Limb (tissue), 2 donors: Measurements from ENCODE around the gene RPL39L.
A peak's percentile ranks its signal among the peaks of the same experiment; 100 is the strongest.
"Not testable (repeated sequence)": the region's sequence is repeated elsewhere in the genome, so short reads cannot be mapped to it uniquely, and the experiment has no call there.

Source experiments
- DNase-seq, 2 donors: peaks; one replicate each; pipeline ENCODE4 v3.0.0-alpha.2; 2016; ENCODE audit errors: extremely low spot score in 2 of 2

The RPL39L gene

DNA sequence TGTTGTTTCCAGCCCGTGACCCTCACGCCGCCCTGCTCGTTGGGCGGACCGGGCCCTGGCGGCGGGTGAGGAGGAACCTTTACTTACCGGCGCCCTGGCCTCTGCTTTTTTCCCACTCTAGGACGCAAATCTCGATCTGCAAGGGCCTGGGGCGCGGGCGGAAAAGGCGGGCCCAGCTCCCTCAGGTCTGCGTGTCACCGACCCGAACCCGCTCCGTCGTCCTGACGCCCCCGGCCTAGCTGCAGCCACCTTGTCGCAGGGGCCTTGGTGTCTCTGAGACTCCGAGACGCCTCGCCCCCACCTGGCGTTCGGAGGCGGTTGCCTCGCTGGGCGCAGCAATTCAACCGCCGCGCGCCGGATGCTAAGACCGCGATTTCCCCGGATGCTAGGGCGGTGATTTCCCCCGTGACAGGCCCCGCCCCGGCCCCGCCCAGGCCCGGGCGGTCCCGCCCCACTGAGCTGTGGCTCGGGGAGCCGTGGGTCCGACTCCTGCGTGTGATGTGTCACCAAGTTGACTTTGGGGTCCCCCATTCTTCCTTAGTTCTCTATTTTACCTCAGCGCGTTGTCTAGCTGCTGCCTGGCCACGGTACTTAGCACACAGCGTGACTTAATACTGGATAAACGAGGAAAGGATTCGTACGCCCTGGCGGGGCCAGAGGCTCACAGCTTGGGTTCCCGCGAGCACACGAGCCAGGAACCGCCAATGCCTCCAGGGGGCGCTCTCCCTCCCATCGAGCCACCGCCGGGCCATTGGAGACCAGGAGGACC, at the start of gene RPL39L:
RPL39L (minus strand) TSS at position 371 of the 769 bp plus-strand sequence. CDS start 18,196 bp downstream, outside the sequence.
- DNase-seq = peak; percentile 85 to 90

DNA sequence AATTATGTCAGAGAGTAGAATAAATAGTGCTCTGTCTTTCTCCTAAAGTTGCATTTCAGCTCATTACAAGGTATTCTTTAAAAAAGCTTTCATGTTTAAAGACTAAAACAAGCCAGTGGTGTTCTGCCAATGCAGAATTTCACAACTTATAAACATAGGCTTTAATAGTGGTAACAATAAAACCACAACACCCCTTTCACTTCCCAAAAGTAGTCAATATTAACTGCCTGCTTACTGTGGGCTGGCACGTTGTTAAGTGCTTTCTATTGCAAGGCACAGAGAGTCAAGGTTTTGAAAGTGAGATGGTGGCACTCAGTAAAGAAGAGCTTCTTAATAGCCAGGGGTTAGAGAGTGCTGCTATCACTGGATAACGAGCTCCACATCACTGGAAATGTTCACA, 49.6 kb upstream of the RPL39L start:
- DNase-seq = no peak

DNA sequence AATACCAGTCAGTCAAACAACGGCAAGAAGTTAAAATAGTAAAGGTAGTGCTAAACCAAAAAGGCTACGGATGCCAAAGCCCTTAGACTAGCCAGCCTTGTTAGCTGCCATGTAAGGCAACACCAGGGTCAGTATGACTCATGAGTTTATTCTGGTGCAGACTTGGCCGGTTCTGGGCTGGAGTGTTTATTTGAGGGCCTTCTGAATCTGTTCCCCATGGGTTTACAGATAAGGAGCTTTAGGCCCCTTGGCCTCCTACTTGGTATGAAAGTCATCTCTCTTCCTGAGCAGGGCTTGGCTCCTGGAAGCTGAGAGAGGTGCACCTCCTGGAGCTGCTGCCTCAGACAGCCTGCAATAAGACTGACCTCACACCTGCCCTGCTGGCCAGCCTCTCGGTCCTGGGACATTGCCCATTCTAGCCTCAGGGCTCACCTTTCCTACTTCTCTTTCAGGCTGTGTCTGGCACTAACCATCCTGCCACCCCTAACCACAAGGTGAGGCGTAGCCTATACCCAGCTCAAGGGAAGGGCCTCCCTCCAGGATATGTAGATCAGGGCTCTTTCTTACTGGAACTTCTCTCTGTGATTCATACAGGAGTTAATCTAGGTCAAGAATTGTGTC, 47.6 kb upstream of the RPL39L start:
- no peak for DNase-seq

DNA sequence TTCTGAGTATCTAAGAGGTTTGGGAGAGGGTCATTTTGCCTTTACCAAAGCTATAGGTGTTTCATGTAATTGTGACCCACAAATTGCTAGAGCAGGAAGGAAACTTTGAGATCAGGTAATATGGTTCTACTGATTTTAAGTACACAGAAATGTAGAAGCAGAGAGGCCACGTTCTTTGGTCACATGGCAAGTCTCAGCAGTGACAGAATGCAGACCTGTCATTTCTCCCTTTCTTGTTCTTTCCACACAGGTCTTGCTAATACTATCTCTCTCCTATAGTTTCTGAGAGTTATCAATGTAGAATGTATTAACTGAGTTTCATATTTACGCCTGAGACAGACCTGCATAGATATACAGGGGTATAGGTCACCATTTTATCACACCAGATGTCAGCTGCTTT, 47.1 kb upstream of the RPL39L start:
- no peak for DNase-seq

DNA sequence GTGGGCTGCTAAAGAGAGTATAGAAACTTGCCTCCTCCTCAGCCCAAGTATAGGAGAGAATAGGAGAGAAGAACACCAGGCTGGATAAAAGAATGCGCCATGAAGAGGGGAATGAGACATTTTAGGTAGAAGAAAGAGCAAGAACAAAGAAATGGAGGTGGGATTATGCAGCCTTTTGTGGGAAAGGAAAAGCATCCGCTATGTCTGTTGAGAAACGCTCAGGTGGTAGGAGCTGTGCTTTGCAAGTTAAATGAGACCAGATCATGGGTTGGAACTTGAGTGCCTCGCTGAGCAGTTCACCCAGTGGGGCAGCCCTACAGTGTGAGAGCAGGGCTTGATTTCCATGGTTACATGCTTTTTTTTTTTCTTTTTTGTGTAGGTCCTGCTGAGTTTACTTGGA, 46.5 kb upstream of the RPL39L start:
- no peak for DNase-seq

DNA sequence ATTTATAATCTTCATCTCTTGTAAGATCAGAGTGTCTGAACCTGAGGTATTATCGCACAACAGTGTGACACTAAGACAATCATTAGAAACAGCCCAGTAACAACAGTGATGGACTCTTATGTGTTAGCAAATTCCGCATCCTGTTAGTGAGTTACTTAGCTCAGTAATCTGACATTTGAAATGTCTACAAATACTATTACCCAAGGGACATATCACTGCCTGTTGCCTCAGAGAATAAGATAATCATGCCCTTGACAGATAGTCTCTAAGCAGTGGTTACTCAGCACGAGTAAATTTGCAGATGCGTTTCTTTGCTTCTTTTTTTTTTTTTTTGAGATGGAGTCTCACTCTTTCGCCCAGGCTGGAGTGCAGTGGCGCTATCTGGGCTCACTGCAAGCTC, 44.6 kb upstream of the RPL39L start:
- DNase-seq = no peak

DNA sequence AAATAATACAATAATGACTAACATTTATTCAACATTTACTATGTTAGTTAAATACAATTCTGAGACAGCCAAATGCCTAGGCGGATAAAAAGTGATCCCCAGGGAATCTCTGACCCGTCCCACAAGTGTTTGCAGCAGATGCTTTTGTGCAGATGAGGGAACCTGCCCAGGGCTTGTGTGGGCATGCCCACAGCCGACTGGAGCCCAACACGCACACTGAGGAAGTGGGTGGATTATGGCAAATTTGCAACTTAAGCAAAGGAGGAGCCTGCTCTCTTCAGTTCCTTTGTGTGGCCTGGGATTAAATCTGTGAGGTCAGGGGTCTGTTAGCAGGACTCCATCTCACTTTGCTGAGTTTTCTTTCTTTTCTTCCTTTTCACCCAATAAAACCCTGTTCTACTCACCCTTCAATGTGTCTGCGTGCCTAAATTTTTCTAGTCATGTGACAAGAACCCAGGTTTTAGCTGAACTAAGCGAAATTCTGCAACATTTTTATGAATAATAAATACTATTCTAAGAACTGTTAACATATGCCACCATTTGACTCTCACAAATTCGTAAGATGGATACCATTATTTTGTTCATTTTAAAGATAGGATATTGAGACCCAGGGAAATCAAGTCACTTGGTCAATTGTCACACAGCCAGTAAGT, 44.0 kb upstream of the RPL39L start:
- DNase-seq = no peak

DNA sequence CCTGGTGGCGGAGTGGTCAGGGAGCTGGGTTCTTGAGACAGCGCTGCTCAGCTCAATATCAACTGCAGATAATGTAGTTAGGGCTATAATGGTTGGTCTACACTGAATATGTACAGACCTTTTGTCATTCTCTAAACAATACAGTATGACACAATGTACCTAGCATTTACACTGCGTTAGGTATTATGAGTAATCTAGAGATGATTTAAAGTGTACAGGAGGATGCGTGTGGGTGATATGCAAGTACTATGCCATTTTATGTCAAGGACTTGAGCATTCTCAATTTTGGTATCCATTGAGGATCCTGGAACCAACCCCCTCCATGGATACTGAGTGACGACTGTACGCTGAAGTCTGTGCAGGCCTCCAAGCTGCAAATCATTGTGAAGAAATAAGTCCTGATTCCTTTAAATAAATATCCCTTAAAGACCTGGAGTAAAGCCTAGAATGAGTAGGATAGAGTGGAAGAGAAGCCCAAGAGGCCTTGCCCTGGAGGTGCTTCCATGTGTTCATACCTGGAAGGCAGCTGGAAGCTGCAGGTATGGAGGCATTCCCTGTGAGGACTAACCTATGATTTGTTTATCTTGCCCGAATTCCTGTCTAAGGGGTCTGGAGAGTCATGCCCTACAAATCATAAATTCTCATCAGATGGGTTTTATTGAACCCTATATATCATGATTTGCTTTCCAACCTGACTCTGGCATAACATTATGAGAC, 42.3 kb upstream of the RPL39L start:
- DNase-seq = no peak

DNA sequence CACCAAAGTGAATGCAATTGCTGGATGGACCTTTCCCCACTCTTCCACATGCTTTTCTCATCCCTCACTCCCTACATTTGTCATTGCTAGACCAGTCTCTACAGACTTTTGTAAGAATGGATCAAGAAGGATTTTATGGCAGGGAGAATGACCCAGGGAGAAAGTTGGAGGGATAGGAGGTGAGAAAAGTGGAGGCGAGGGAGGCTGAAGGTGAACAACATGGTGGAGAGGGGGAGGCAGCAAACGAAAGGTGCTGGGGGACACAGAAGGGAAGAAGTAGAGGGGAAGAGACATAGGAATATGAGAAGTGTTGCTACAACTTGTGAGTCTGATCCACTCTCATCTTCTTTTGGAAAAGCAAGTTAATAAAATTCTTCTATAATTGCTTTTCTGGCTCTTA, 33.6 kb upstream of the RPL39L start:
- no peak for DNase-seq

DNA sequence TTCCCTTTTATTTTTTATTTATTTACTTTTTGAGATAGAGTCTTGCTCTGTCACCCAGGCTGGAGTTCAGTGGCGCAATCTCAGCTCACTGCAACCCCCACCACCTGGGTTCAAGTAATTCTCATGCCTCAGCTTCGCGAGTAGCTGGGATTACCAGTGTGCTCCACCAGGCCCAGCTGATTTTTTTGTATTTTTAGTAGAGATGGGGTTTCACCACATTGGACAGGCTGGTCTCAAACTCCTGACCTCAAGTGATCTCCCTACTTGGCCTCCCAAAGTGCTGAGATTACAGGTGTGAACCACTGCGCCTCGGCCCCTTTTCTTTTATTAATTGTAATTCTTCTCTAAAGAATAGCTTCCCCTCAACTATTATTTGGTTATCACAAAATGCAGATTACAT, 31.6 kb upstream of the RPL39L start:
- DNase-seq = not testable (repeated sequence)

DNA sequence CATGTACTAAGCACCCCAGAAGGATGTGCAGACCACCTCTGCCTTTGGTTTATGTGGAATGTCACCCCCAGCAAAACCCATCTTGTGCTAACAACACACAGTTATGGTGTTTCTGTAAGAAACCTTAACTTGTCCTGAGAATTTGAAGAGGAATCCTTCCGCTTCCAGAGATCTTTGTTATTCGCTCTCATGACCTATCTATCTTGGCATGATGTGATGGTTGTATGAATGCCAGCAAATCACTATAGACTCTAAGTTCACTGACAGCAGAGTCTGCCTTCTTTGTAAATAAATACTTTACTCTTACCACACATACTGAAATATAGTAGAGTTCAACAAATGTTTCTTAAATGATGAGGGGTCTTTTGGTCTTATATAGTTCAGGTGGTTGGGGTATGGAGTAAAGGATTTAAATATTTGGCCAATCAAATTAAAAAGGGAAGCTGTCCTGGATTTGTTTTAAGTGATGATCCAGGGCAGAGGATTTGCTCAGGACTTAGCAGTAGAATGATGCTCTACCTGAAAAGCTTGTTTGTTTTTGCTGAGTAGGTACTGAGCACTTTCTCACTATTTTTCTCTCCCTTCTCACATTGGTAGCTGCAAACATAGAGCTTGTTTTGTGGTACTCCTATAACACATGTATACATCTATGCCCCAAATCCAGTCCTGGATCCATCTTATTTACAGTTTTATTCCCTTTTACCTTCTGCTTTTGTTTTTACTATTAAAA, 30.1 kb upstream of the RPL39L start:
- DNase-seq = no peak

DNA sequence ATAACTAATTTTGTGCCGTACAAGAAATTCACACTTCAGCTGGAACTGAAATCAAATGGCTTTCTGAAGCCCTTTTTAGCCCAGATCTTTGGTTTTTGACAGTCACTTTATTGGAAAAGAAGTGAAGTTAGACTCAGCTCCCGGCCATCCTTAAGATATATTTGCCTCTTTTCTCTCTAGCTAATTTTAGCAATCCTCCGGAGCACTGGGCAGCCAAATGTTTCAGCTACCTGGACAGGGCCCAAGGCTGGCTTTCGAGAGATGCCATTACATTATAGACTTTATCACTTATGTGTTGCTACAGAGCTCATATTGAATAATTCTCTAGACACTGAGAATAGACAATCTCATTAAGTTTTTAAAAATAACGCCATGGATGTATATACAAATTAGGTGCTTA, 28.5 kb upstream of the RPL39L start:
- no peak for DNase-seq

DNA sequence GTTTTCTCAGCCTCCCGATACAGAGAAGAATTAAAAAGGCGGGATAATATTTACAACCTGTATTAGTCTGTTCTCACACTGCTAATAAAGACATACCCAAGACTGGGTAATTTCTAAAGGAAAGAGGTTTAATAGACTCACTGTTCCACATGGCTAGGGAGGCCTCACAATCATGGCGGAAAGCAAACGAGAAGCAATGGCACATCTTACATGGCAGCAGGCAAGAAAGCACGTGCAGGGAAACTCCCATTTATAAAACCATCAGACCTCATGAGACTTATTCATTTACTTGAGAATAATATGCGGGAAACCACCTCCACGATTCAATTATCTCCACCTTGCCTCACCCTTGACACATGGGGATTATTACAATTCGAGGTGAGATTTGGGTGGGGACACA, 27.5 kb upstream of the RPL39L start:
- no peak for DNase-seq

DNA sequence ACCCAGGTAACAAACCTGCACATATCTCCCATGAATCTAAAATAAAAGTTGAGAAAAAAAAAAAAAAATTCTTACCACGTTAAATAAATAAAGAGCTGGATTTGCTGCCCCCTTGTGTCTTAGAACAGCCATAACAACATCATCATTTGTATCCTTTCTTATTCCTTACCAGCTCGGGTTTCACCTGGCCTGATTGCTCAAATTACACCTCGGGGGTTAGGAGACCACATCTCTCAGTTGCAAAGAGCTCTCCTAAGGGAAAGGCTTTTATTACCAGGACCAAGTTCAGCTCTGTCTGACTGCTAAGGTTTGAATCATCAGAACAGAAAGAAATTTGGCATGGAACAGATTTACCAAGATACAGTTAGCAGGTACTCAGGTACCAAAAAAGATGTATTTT, 25.8 kb upstream of the RPL39L start:
- peak; percentile 33 to 56 for DNase-seq

DNA sequence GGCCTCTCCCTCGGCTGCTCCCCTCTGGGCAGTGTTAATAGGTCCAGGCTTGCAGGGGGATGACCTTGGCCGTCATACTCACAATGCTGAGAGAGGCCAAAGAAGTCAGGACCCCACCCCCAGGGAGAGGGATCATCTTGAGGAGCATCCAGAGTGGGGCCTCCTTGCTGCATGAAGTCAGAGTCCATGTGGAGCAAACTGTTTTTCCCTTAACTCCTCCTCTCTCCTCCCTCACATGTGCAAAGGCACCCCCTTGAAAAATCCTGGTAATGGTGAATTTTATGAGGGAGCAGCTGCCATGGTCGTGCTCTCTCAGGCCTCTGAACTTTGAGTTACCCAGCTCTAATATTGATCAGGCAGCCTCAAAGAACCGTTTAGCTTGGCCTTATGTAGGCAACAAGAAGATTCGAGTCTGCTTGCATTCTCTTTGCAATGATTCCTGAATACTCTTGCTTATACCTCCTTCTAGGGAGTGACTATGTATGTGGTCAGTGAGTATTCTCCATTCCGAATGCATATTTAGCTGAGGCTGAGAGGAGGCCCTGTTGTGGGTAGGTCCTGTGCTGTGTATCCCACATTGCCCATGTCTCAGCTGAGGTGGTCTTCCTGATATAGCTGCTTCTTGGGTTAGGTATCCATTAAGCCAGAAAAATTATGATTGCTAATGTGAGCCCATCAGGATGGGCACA, 23.1 kb upstream of the RPL39L start:
- DNase-seq = no peak

DNA sequence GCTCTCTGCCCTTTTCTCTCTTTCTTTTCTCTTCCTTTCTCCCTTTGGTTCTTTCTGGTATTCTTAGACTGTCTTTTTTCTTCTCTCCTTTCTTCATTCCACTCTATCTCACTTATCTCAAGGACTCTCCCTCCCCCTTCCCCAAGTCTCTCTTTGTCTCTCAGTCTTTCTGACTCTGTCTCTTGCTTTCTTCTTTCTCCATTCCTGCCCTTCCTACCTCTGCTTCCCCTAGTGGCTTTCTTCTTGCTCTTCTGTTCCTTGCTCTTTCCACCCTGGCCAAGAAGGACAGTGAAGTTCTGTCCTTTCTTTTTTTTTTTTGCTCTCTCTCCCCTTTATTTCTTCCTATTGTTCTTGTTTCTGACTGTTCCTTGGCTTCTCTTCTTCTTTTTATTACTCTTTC, 22.3 kb upstream of the RPL39L start:
- DNase-seq = no peak

DNA sequence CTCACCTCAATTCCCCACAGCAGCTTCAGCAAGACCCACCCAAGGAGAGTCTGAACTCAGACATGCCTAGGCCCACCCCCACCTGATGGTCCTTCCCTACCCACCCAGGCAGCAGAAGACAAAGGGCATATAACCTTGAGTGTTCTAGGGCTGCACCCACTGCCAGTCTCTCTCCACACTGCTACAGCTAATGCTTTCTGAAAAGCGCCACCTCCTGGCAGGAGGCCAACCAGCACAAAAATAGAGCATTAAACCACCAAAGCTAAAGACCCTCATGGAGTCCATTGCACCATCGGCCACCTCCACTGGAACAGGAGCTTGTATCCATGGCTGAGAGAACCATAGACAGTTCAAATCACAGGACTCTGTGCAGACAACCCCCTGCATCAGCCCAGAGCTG, 11.3 kb upstream of the RPL39L start:
- no peak for DNase-seq

DNA sequence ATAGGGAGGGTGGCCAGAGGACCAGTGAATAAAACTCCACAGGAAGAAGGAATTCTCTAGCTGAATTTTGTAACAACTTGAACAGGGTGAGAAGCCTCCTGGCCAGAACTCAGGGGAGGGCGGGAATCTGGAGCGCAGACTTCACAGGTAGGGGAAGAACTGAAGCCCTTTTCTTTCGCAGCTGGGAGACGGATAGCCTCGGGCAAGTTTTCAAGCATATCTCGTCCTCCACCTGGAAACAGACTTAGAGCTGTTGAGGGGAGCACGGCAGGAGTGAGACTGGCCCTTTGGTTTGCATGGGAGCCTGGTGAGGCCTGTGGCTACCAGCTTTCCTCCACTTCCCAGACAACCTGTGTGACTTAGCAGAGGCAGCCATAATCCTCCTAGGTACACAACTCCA, 10.9 kb upstream of the RPL39L start:
- no peak for DNase-seq

DNA sequence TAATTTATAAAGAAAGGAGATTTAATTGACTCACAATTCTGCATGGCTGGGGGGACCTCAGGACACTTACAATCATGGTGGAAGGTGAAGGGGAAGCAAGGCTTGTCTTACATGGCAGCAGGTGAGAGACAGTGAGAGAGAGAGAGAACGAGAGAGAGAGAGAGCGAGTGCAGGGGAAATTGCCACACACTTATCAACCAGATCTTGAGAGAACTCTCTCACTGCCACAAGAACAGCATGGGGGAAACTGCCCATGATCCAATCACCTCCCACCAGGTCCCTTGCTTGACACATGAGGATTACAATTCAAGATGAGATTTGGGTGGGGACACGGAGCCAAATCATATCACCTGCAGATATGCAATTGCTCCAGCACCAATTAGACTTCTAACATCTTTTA, 7.1 kb upstream of the RPL39L start:
- DNase-seq = no peak

DNA sequence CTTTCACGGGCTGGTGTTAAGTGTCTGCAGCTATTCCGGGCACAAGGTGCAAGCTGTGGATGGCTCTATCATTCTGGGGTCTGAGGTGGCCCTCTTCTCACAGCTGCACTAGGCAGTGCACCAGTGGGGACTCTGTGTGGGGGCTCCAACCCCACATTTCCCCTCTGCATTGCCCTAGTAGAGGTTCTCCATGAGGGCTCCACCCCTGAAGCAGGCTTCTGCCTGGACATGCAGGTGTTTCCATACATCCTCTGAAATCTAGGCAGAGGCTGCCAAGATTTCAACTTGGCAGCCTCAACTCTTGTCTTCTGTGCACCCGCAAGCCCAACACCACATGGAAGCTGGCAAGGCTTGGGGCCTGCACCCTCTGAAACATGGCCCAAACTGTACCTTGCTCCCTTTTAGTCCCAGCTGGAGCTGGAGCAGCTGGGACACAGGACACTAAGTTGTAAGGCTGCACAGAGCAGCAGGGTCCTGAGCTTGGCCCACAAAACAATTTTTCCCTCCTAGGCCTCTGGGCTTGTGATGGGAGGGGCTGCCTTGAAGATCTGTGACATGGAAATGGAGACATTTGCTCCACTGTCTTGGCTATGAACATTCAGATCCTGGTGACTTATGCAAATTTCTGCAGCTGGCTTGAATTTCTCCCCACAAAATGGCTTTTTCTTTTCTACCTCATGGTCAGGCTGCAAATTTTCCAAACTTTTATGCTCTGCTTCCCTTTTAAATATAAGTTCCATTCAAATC, 6.0 kb upstream of the RPL39L start:
- DNase-seq = no peak
